CMK (cell line): ENCODE data around the gene FSD1L.

Experiments
- DNase-seq: peaks from one replicate; pipeline ENCODE4 v3.0.0-alpha.2; 2010; ENCODE audit warnings: low read depth

FSD1L gene

DNA sequence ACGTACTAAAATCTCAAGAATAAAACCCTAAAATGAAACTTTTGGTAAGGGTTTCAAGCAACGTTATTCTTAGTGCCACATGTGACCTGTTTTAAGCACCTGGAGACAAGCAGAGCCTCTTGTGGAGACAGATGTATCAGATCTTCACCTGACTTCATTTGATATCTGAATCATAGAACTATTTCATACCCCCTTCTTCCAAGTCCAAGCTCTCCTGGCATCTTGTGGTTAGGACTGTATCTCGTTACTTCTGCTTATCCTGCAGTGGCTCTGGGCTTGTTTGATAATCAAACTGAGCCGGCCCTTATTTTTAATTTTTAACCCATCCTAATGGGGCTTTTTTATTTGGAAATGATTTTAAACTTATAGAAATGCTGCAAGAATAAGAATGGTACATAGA is 11.1 kb upstream of the FSD1L start:
- DNase-seq: no peak

- no peak for DNase-seq
Measured at GRCh38 chr9:105437704-105438103, 10.1 kb upstream of the FSD1L start.

- no peak for DNase-seq
Measured at GRCh38 chr9:105438141-105438806, 9.6 kb upstream of the FSD1L start.

- peak; percentile 21 for DNase-seq
Measured at GRCh38 chr9:105439428-105439827, 8.4 kb upstream of the FSD1L start.

DNA sequence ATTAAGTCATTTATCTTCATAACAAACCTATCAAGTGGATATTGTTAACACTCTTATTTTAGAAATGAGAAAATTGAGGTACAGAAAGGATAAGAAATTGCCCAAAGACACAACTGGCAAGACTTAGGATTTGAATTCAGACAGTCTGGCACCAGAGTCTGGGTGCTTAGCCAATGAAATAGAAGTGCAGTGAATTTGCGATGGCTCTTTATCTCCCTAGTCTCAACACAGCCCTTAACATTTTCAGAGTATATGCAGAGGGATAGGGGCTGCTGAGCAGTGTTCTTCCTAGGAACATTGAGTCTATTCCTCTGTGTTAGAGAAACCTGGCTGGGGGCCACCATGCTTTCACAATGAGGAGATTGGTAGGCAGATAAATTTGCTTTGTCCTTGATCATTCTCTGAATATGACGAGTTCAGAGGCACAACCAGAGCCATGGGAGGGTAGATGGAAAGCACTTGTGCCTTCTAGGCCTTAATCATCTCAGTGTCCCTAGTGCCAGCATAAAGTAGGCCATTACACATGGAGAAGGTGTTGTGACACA is 6.1 kb upstream of the FSD1L start:
- no peak for DNase-seq

GRCh38 chr9:105443121-105443520 is 4.7 kb upstream of the FSD1L start:
- DNase-seq: no peak

DNA sequence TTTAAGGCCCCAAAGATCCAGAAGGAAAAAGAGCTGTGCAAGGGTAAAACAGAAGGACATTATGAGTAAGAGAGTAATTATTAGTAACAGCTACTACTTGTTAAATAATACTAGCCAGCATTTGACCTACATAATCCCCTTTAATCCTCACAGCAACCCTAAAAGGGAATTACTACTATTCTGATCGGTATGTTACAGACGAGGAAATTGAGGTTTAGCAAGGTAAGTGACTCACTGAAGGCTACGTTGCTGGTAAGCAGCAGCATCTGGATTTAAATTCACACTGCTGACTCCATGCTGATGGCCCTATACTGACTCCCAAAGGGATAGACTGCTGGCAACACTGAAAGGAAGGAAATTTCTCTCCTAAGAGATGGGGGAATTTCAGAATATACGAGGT is 3.7 kb upstream of the FSD1L start:
- no peak for DNase-seq

DNA sequence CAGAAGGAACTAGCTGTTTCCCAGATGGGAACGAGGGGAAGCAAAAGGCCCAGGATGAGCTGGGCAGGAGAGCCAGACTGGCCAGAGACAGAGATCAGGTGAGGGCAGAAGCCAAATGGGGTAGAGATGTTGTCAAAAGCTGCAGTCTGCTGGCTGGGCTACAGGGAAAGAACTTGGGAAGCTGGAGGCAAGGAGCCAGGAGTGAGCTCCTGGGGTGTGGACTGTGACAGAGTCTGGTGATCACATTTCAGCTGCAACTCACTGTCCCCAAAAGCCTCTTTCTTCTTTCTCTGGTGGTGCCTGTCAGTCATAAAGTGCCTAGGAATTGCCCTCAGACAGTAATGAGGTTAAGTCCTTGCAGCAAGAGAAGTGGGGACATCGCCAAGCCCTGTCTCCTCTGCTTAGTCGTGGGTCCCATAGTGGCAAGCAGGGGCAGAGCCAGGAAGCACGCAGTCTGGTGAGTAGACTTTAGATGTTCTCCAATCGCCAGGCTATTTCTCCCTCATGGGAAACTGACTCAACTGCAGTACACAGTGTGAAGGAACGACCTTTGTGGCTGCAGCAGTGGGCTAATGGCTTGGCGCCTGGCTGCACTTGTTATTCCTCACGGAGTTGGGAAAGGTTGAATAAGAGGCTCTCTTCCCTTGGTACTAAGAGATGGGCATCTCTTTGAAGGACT is 2.5 kb upstream of the FSD1L start:
- no peak for DNase-seq

- DNase-seq: no peak
Measured at GRCh38 chr9:105447386-105447813, 434 bp upstream of the FSD1L start.

DNA sequence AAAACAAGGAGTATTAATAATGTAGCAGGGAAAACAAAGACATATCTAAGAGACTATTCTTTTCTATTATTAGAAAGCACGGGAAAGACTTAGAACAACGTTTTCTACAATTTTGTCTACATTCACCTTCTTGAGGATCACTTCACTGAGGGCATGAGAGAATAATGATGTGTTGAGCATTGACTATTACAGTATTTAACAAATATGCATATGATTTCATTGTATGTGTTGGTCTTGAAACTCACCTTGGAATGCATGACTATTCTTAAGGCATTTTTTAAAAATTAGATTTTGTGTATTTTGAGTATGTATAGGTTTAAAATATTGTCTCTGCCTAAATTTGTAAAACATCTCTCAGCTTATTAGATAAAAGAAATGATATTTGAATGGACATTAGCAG is 1.2 kb downstream of the FSD1L start:
- DNase-seq: no peak

GRCh38 chr9:105452185-105452584 is 4.4 kb downstream of the FSD1L start:
- DNase-seq: no peak

GRCh38 chr9:105455836-105456475 is 8.1 kb downstream of the FSD1L start:
- DNase-seq: no peak

DNA sequence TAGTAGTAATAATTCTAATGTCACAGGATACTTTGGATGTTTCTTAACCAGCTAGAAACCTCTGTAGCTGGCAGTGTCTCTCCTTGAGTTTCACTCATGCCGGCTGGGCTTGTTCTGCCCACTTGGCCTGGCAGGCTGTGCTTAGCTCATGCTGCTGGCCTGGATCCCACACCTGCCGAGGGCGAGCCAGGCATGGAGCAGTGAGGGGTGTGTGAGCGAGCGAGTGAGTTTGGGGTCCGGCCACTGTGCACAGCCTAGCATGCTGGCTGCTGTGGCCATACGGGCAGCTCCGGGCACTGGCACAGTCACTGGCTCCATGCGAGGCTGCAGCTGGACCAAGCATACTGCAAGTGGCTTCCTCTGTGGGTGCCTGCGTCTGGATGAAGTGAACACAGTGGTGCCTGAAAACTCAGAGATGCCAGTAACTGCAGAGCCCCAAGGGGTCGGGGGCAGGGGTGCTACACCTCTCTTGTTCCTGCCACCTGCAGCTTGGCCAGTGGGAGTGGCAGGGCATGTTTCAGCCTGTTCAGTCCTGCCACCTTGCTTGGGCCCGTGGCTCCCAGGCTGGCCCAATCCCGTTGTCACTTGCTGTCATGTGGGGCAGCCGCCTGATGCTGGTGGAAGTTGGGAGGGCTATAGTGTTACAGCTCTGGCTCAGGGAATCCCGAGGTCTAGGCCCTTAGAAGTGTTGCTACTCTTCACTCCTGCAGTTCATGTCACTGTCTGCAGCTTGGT is 9.9 kb downstream of the FSD1L start:
- no peak for DNase-seq

DNA sequence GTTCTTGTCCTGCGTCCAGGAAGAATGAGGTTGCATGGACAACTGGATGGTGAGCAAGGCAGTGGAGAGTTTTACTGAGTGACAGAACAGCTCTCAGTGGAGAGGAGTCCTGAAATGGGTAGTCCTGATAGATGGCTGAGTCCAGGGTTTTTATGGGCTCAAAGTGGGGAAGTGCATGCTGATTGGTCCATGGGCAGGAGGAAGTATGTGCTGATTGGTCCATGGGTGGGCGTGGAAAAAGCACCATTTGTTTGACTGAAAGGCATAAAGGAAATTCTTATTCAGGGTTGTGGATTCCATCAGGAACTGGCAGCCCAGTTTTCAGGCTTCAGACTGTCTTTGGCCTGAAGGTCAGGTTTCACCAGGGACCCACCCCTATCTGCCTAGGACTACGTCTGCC is 10.6 kb downstream of the FSD1L start:
- no peak for DNase-seq

- DNase-seq: no peak
Measured at GRCh38 chr9:105459336-105459735, 11.5 kb downstream of the FSD1L start.

DNA sequence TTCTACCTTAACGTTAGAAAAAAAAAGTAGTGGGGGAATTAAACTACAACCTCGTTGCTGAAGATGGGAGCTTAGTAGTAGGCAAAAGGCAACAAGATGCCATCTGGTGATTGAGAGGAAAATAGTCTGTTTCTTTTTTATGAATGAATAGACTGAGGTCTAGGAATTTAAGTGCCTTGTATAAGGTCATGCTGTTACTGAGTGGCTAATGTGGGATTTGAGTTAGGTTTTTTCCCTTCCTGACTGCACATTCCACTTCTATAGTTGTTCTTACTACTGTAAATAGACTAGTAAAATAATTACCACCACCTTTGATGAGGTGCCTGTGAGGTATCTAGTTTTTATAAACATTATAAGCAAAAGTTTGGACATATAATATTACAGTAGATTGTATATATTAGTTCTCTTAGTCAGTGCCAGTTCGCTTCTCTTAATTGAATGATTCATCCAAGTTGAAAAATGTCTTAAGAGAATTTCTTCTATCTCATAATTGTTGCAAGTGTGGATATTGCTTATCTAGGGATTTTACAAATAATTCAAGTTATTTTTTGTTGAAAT is 19.1 kb downstream of the FSD1L start:
- no peak for DNase-seq

DNA sequence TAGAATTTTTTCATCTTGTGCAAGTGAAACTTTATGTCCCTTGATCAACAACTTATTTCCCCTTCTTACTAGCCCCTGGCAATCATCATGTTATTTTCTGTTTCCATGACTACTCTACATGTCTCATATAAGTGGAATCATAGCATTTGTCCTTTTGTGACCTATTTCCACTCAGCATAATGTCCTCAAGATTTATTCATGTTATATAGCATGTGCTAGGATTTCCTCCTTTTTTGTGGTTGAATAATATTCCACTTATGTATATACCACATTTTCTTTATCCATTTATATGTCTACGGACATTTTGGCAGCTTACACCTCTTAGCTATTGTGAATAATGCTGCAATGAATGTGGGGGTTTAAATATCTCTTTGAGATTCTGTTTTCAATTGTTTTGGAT is 21.0 kb downstream of the FSD1L start:
- DNase-seq: no peak

- DNase-seq: no peak
Measured at GRCh38 chr9:105473221-105473620, 25.4 kb downstream of the FSD1L start.

DNA sequence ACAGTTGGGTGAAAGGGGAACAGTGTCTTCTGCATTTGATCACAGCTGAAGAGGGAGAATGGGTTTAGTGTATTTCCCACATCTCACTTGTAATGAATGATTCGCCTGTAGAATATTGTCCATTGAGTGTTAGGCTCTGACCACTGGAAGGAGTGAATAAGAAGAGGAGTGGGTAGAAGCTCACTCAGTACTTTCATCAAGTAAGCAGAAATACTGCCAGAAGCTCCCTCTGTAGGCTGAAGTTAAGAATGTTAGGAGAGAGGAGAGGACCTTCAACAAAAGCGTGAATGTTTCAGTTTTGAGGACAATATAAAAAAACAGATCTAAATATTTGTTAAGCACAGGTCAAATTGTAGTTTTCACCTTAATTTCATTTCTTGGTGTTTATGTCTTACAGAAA is 27.5 kb downstream of the FSD1L start:
- DNase-seq: no peak

GRCh38 chr9:105479846-105480245 is 32.0 kb downstream of the FSD1L start:
- DNase-seq: no peak

DNA sequence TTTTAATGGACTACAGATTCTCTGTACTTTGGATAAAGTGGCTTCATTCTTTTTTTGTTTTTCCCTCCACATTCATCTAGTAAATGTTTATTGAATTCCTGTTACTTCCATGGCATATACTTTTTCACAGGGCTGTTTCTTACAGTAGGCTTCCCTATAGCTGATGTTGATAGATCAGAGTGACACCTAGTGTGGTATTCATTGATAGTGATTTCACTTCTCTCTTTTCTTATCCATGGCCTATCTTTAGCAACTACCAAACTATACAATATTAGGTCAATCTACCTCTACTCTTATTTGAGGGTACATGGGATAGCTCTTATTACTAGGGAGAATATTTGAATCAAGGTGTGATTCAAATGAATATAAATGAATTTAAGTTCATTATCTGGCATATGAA is 35.8 kb downstream of the FSD1L start:
- DNase-seq: no peak

GRCh38 chr9:105484226-105484625 is 36.4 kb downstream of the FSD1L start:
- no peak for DNase-seq
